HEK293 (cell line): ENCODE data around the gene CCDC201.

Experiments used
- ATF2 ChIP-seq: fragments of 450-650 bp; formaldehyde crosslinking; IDR thresholded peaks from 2 replicates; pipeline ENCODE4 v1.5.1; 2016; ENCODE audit warnings: missing biosample characterization, missing genetic modification characterization, low read depth
- CTCF ChIP-seq: fragments of 450-650 bp; formaldehyde crosslinking; IDR thresholded peaks from 2 replicates; pipeline ENCODE4 v1.5.1; 2016; ENCODE audit warnings: missing biosample characterization, missing genetic modification characterization
- GLIS1 ChIP-seq: fragments of 450-650 bp; formaldehyde crosslinking; IDR thresholded peaks from 2 replicates; pipeline ENCODE4 v1.5.1; 2016; ENCODE audit warnings: missing biosample characterization, missing genetic modification characterization
- GLIS2 ChIP-seq: fragments of 450-650 bp; formaldehyde crosslinking; IDR thresholded peaks from 2 replicates; pipeline ENCODE4 v1.5.1; 2016; ENCODE audit warnings: missing biosample characterization, missing genetic modification characterization
- HOXA7 ChIP-seq: sonication (generic); formaldehyde crosslinking; IDR thresholded peaks from 2 replicates; pipeline ENCODE4 v1.8.1; 2022; ENCODE audit warnings: missing genetic modification reagents, borderline replicate concordance
- HOXC10 ChIP-seq: sonication (generic); formaldehyde crosslinking; IDR thresholded peaks from 2 replicates; pipeline ENCODE4 v1.8.1; 2023; ENCODE audit warnings: mild to moderate bottlenecking, missing genetic modification reagents
- HOXD13 ChIP-seq: sonication (generic); formaldehyde crosslinking; IDR thresholded peaks from 2 replicates; pipeline ENCODE4 v1.8.0; 2022; ENCODE audit warnings: missing genetic modification reagents, borderline replicate concordance
- KLF10 ChIP-seq: fragments of 450-650 bp; IDR thresholded peaks from 2 replicates; pipeline ENCODE4 v1.5.1; 2018; ENCODE audit warnings: missing biosample characterization, mild to moderate bottlenecking, missing genetic modification characterization
- KLF8 ChIP-seq: fragments of 450-650 bp; formaldehyde crosslinking; IDR thresholded peaks from 2 replicates; pipeline ENCODE4 v1.5.1; 2016; ENCODE audit warnings: missing biosample characterization, missing genetic modification characterization
- PRDM10 ChIP-seq: fragments of 450-650 bp; formaldehyde crosslinking; IDR thresholded peaks from 2 replicates; pipeline ENCODE4 v1.5.1; 2016; ENCODE audit warnings: missing biosample characterization, missing genetic modification characterization
- SETDB1 ChIP-seq: IDR thresholded peaks from one replicate; pipeline ENCODE4 v1.6.1; 2017; ENCODE audit warnings: mild to moderate bottlenecking, low read length, moderate library complexity, mixed read lengths; ENCODE audit not compliant: insufficient read length
- ZFHX2 ChIP-seq: fragments of 450-650 bp; formaldehyde crosslinking; conservative IDR thresholded peaks from 2 replicates; pipeline ENCODE4 v1.5.1; 2016; ENCODE audit warnings: missing biosample characterization, missing genetic modification characterization
- ZFP3 ChIP-seq: fragments of 450-650 bp; formaldehyde crosslinking; IDR thresholded peaks from 2 replicates; pipeline ENCODE4 v1.5.1; 2016; ENCODE audit warnings: low read depth, missing biosample characterization, missing genetic modification characterization
- ZNF112 ChIP-seq: fragments of 450-650 bp; formaldehyde crosslinking; IDR thresholded peaks from 2 replicates; pipeline ENCODE4 v1.5.0; 2017; ENCODE audit warnings: missing biosample characterization, missing genetic modification characterization
- ZNF114 ChIP-seq: fragments of 450-650 bp; formaldehyde crosslinking; IDR thresholded peaks from 2 replicates; pipeline ENCODE4 v1.5.0; 2017; ENCODE audit warnings: missing biosample characterization, missing genetic modification characterization
- ZNF155 ChIP-seq: fragments of 450-650 bp; formaldehyde crosslinking; IDR thresholded peaks from 2 replicates; pipeline ENCODE4 v1.5.1; 2016; ENCODE audit warnings: missing biosample characterization, missing genetic modification characterization
- ZNF16 ChIP-seq: fragments of 450-650 bp; formaldehyde crosslinking; IDR thresholded peaks from 2 replicates; pipeline ENCODE4 v1.5.1; 2016; ENCODE audit warnings: low read depth, missing biosample characterization, missing genetic modification characterization
- ZNF416 ChIP-seq: fragments of 450-650 bp; formaldehyde crosslinking; IDR thresholded peaks from 2 replicates; pipeline ENCODE4 v1.5.1; 2016; ENCODE audit warnings: missing biosample characterization, missing genetic modification characterization
- ZNF433 ChIP-seq: fragments of 450-650 bp; formaldehyde crosslinking; IDR thresholded peaks from 2 replicates; pipeline ENCODE4 v1.5.1; 2016; ENCODE audit warnings: missing biosample characterization, missing genetic modification characterization, low read depth
- ZNF513 ChIP-seq: fragments of 450-650 bp; IDR thresholded peaks from 2 replicates; pipeline ENCODE4 v1.5.1; 2018; ENCODE audit warnings: missing biosample characterization, missing genetic modification characterization
- ZNF548 ChIP-seq: fragments of 450-650 bp; formaldehyde crosslinking; IDR thresholded peaks from 2 replicates; pipeline ENCODE4 v1.5.1; 2016; ENCODE audit warnings: missing biosample characterization, missing genetic modification characterization
- ZNF549 ChIP-seq: fragments of 450-650 bp; IDR thresholded peaks from 2 replicates; pipeline ENCODE4 v1.5.1; 2018; ENCODE audit warnings: missing biosample characterization, missing genetic modification characterization, mild to moderate bottlenecking, inconsistent platforms, moderate library complexity
- ZNF571 ChIP-seq: fragments of 450-650 bp; formaldehyde crosslinking; IDR thresholded peaks from 2 replicates; pipeline ENCODE4 v1.5.0; 2017; ENCODE audit warnings: missing biosample characterization, missing genetic modification characterization
- ZNF658 ChIP-seq: fragments of 450-650 bp; formaldehyde crosslinking; IDR thresholded peaks from 2 replicates; pipeline ENCODE4; 2016; ENCODE audit warnings: missing biosample characterization, missing genetic modification characterization
- ZNF768 ChIP-seq: fragments of 450-650 bp; formaldehyde crosslinking; IDR thresholded peaks from 2 replicates; pipeline ENCODE4 v1.5.1; 2018; ENCODE audit warnings: missing biosample characterization, mild to moderate bottlenecking, missing genetic modification characterization
- TF ChIP-seq, protein P1 (sequence below): fragments of 450-650 bp; formaldehyde crosslinking; IDR thresholded peaks from 2 replicates; pipeline ENCODE4 v1.5.1; 2016; ENCODE audit warnings: missing biosample characterization, missing genetic modification characterization
- TF ChIP-seq, protein P2 (sequence below): fragments of 450-650 bp; formaldehyde crosslinking; IDR thresholded peaks from 2 replicates; pipeline ENCODE4 v1.5.1; 2016; ENCODE audit warnings: missing biosample characterization, missing genetic modification characterization

CCDC201 gene

DNA sequence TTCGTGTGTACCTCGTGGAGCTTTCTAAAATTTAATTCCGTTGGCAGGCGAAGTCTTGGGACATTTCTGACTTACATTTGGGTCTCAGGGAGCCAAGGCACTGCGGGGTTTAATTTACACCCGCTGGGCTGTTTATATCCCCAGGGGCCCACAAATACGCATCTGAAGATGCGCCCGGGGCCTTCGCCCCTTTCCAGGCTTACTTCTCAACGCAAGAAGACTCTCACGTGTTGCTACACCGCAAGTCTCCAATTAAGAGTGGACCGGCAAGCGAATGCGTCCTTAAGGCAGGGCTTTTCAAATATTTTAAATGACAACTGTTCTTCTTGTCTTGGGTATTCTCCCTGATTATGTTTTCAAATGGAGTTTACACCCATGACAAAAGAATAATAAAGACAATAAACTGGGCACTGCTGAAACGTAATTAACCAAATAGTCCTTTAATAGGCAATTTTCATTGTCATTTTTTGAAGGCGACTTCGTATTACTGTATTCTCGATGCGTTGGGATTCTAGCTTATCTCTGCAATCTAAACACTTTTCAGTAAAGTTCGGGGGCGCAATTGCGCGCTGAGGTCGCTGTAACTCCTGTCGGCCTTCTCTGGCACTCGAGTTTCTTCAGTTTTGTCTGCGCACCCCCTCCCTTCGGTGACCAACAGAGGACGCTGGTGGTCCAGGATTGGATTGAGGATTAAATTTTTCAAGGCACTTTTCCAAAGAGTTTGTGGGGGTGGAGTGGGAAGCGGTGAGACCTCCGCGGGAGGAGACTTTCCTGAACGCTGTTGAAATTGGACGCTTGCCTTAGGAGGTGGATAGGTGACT, 49.0 kb upstream of the CCDC201 start (continued):
- no peak for TF ChIP-seq ZFP3 (tag by site-specific recombination)
- no peak for TF ChIP-seq HOXC10 (CRISPR knock-in tag)
- TF ChIP-seq KLF8 (tag by site-specific recombination) = no peak
- no peak for TF ChIP-seq ZNF549 (tag by site-specific recombination)
- TF ChIP-seq, protein P1, sequence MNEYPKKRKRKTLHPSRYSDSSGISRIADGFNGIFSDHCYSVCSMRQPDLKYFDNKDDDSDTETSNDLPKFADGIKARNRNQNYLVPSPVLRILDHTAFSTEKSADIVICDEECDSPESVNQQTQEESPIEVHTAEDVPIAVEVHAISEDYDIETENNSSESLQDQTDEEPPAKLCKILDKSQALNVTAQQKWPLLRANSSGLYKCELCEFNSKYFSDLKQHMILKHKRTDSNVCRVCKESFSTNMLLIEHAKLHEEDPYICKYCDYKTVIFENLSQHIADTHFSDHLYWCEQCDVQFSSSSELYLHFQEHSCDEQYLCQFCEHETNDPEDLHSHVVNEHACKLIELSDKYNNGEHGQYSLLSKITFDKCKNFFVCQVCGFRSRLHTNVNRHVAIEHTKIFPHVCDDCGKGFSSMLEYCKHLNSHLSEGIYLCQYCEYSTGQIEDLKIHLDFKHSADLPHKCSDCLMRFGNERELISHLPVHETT (tag by site-specific recombination) = no peak
- TF ChIP-seq ZNF112 (tag by site-specific recombination) = no peak
- TF ChIP-seq ZNF114 (tag by site-specific recombination) = no peak
- no peak for TF ChIP-seq ATF2 (tag by site-specific recombination)
- TF ChIP-seq ZNF433 = no peak
- TF ChIP-seq ZNF155 (tag by site-specific recombination) = no peak
- TF ChIP-seq ZNF416 = no peak
- TF ChIP-seq ZNF571 = no peak
- TF ChIP-seq ZNF658 (tag by site-specific recombination) = no peak
- TF ChIP-seq HOXD13 (CRISPR knock-in tag) = no peak
- TF ChIP-seq GLIS2 (tag by site-specific recombination) = no peak
- peak; percentile 73 for TF ChIP-seq CTCF (tag by site-specific recombination)
- no peak for TF ChIP-seq ZNF16 (tag by site-specific recombination)
- TF ChIP-seq PRDM10 (tag by site-specific recombination) = no peak
- no peak for TF ChIP-seq ZNF548
- 0 out of 2 replicates have a peak, but pooled peaks have one; percentile 39 for TF ChIP-seq GLIS1
- no peak for TF ChIP-seq KLF10 (tag by site-specific recombination)
- TF ChIP-seq ZNF768 = no peak
- no peak for TF ChIP-seq ZNF513 (tag by site-specific recombination)
- TF ChIP-seq ZFHX2 (tag by site-specific recombination) = peak; percentile 84
- no peak for TF ChIP-seq HOXA7 (CRISPR knock-in tag)
- TF ChIP-seq, protein P2, sequence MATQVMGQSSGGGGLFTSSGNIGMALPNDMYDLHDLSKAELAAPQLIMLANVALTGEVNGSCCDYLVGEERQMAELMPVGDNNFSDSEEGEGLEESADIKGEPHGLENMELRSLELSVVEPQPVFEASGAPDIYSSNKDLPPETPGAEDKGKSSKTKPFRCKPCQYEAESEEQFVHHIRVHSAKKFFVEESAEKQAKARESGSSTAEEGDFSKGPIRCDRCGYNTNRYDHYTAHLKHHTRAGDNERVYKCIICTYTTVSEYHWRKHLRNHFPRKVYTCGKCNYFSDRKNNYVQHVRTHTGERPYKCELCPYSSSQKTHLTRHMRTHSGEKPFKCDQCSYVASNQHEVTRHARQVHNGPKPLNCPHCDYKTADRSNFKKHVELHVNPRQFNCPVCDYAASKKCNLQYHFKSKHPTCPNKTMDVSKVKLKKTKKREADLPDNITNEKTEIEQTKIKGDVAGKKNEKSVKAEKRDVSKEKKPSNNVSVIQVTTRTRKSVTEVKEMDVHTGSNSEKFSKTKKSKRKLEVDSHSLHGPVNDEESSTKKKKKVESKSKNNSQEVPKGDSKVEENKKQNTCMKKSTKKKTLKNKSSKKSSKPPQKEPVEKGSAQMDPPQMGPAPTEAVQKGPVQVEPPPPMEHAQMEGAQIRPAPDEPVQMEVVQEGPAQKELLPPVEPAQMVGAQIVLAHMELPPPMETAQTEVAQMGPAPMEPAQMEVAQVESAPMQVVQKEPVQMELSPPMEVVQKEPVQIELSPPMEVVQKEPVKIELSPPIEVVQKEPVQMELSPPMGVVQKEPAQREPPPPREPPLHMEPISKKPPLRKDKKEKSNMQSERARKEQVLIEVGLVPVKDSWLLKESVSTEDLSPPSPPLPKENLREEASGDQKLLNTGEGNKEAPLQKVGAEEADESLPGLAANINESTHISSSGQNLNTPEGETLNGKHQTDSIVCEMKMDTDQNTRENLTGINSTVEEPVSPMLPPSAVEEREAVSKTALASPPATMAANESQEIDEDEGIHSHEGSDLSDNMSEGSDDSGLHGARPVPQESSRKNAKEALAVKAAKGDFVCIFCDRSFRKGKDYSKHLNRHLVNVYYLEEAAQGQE (tag by site-specific recombination) = no peak
- TF ChIP-seq SETDB1 = no peak
